T-helper 9 cell (primary cell): Measurements from ENCODE around the gene SEMA4G.
"Not testable (repeated sequence)": the region's sequence is repeated elsewhere in the genome, so short reads cannot be mapped to it uniquely, and the experiment has no call there.

Experiments used
- DNase-seq: peaks from one replicate; pipeline ENCODE4 v3.0.0-alpha.2; 2020

Gene SEMA4G

DNA sequence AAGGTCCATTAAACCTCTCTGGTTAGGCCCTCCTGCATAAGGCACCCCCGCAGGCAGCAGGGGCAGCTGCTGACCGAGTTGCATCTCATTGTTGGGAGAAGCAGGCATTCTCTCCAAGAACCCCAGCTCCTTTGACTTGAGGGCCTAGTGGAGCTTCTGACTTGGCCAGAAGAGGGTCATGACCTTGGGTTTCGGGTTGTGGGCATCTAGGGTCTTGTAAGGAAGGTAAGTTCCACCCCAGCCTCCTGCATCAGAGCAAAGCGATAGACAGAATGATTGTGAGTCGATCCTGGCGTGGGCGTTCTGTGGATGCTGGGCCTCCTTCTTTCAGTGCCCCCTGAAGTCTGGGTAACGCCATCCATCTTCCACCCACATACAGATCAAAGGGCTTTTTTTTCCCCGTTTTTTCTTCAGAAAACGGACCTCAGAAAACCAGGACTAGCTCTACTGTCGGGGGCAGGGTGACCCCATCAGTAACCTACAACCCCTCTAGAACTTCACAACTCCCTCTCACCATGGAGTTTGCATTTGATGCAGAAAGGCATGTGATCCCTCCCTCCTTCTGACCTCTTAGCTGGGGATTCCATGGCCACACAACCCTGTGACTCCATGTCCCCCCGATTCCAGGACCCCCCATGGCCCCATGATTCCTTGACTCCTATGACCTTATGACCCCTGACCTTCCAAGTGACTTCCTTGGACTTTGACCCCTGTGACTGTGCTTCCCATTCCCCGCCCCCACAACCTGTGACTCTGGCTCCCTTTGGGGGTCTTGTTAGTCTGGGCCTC is 3.0 kb downstream of the SEMA4G start:
- no peak for DNase-seq

DNA sequence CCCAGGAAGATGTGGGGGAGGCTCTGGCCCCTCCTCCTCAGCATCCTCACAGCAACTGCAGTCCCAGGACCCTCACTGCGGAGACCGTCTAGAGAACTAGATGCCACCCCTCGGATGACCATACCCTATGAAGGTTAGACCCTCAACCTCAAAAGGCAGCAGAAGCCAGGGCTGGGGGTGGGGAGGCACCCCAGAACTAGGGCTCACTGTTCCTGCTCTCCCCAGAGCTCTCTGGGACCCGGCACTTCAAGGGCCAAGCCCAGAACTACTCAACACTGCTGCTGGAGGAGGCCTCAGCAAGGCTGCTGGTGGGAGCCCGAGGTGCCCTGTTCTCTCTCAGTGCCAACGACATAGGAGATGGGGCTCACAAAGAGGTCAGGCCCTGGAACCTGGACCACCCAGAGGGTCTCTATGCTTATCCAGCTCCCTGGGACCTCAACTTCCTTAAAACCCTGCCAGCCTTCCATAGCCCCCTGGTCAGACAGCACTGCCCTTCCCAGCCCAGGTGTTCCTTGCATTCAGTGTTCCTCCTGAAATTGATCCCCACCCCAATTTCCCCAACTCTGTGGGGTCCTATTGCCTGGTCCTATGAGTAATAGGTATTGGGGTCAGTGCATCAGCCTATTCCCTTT is 3.7 kb downstream of the SEMA4G start:
- DNase-seq: no peak

DNA sequence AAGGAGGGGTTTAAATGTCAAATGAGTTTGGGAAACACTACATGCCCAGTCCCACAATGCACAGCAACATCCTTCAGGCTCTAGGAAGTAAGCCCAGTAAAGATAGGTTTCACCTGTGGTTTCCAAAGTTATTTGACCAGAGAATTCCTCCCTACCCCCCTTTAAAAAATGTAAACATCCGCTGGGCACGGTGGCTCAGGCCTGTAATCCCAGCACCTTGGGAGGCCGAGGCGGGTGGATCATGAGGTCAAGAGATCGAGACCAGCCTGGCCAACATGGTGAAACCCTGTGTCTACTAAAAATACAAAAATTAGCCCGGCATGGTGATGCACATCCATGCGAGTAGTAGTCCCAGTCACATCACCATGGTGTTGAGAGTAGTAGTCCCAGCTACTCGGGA is 6.1 kb downstream of the SEMA4G start:
- not testable (repeated sequence) for DNase-seq

DNA sequence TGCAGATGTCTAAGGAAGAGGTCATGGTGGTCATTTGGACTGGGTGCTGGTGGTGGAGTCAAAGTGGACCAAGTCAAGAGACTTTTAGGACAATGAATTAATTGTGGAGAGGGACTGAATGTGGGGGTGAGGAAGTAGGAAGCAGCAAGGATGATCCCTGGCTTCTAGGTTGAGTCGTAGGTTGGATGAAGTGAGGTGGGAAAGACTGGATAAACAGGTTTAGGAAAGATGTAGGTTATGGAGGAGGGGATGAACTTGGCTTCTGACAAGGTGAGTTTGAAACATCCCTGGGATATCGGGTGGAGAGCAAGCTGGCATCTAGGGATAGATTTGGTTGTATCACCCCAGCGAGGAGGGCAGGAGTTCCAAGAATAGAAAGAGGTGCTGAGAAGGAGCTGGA is 7.6 kb downstream of the SEMA4G start:
- no peak for DNase-seq

DNA sequence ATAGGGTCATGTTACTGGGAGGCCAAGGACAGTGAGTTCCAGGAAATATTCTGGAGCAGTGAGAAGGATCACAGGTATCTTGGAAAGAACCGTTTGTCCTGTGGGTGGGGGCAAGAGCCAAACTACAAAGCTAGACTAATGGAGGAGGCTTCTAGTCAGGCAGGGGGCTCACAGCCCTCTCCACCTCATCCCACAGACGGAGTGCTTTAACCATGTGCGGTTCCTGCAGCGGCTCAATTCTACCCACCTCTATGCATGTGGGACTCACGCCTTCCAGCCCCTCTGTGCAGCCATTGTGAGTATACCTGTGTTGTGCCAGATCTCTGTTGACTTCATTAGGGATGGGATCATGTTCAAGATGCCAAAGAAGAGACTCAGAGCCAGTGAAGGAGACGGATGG is 8.1 kb downstream of the SEMA4G start:
- no peak for DNase-seq

DNA sequence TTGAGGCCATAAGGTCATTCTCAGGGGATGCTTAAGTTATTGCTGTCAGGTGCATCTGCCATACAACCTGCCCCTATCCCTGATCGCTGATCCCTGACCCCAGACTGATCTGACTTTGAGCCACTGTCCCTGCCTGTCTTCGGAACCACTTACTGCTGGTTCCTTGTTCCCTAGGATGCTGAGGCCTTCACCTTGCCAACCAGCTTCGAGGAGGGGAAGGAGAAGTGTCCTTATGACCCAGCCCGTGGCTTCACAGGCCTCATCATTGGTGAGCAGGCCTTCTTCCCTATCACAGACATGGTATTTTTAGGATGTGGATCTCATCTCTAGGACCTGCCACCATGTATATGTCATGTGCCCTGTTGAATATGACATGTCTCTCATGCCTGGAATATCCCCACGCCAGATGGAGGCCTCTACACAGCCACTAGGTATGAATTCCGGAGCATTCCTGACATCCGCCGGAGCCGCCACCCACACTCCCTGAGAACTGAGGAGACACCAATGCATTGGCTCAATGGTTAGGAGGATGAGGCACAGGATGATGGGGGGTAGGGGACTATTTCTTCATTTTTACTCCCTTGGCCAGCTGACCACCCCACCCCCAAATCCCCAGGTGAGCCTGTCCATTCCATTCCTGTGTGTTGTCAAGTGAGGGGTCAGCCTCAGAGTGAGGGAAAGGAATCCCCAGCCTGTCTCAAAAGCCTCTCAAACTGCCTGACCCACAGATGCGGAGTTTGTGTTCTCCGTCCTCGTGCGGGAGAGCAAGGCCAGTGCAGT is 9.0 kb downstream of the SEMA4G start:
- DNase-seq: no peak

DNA sequence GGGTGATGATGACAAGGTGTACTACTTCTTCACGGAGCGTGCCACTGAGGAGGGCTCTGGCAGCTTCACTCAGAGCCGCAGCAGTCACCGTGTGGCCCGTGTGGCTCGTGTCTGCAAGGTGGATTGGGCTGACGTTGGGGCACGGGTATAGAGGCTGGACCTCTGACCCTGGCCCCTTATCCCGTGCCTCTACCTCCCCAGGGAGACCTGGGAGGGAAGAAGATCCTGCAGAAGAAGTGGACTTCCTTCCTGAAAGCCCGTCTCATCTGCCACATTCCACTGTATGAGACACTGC is 9.5 kb downstream of the SEMA4G start:
- DNase-seq: no peak

DNA sequence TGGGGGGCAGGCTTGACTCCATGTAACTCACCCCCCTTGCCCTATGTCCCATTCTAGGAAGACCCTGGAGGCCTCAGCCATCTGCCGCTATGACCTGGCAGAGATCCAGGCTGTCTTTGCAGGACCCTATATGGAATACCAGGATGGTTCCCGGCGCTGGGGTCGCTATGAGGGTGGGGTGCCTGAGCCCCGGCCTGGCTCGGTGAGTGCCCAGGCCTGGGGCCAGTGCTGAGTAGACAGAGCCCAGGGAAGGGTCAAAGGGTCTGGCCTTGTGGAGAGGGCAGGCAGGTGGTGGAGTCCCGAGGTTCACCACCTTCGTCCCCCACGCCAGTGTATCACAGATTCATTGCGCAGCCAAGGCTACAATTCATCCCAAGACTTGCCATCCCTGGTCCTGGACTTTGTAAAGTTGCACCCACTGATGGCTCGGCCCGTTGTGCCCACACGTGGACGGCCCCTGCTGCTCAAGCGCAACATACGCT is 10.5 kb downstream of the SEMA4G start:
- no peak for DNase-seq

DNA sequence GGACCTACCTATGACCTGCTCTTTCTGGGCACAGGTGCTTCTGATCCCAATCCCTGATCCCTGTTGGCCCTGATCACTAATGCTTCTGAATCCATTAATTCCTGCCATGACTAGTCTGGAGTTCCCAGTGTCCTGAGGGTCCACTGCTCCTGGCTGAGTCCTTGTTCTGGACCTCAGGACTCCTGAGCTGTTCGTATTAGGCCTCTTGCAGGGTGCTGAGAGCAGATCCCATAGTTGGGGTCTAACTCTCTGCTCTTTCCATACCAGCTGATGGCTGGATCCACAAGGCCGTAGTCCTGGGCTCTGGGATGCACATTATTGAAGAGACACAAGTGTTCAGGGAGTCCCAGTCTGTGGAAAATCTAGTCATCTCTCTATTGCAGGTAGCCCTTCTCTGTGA is 11.0 kb downstream of the SEMA4G start:
- DNase-seq: no peak

DNA sequence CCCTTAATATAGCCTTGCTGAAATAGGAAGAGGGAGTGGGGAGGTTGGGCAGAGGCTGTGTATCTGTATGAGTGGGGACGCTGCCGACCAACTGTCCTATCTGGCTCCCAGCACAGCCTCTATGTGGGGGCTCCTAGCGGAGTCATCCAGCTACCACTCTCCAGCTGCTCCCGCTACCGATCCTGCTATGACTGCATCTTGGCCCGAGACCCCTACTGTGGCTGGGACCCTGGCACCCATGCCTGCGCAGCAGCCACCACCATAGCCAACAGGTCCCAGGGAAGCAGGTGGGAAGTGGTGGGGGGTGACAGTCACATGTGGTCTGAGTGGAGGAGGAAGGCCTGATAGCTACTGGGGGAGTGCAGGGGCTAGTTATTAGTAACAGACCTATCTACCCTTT is 11.4 kb downstream of the SEMA4G start:
- DNase-seq: no peak

DNA sequence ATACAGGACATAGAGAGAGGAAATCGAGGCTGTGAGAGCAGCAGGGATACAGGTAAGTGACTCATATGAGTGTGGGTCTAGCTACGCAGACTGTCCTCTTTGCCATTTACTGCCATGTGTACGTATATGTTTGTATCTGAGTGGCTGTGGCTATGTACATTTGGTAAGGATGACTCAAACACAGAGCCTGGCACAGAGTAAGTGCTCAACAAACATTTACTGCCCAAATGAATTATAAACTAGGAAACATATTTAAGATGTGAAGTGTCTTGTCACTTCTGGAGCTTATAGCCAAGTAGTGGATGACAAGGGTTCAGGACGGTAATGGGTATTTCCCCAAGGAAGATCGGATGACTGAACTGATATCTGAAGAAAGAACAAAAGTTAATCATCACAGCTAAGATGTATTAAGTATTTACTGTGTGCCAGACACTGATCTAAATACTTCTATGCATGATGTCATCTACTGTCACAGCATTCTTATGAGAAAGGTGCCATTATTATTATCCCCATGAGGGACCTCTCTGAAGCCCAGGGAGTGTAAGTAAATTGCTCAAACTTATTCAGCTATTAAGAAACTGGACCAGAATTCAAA is 12.0 kb downstream of the SEMA4G start:
- no peak for DNase-seq

DNA sequence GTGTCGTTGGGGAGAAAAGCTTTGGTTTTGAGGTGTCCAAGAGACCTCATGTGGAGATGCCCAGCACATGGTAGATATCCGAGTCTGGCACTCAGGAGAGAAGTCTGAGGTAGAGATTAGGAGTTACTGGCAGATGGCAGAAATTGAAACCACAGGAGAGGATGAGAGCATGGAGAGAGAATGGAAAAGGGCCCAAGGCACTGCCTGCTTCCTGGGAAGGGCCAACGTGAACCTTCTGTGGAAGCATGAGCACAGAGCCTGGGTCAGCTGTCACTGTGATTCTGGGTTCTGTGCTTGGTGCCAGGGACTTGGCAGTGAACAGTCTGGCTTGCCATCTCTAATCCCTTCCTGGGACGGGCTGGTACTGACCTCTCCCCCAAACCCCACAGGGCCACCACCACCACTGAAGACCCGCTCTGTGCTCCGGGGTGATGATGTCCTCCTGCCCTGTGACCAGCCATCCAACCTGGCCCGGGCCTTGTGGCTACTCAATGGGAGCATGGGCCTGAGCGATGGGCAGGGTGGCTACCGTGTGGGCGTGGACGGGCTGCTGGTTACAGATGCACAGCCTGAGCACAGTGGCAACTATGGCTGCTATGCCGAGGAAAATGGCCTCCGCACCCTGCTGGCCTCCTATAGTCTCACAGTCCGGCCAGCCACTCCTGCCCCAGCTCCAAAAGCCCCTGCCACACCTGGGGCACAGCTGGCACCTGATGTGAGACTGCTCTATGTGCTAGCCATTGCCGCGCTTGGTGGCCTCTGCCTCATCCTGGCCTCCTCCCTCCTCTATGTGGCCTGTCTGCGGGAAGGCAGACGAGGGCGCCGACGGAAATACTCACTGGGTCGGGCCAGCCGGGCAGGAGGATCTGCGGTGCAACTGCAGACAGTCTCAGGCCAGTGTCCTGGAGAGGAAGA is 13.9 kb downstream of the SEMA4G start:
- DNase-seq: no peak

DNA sequence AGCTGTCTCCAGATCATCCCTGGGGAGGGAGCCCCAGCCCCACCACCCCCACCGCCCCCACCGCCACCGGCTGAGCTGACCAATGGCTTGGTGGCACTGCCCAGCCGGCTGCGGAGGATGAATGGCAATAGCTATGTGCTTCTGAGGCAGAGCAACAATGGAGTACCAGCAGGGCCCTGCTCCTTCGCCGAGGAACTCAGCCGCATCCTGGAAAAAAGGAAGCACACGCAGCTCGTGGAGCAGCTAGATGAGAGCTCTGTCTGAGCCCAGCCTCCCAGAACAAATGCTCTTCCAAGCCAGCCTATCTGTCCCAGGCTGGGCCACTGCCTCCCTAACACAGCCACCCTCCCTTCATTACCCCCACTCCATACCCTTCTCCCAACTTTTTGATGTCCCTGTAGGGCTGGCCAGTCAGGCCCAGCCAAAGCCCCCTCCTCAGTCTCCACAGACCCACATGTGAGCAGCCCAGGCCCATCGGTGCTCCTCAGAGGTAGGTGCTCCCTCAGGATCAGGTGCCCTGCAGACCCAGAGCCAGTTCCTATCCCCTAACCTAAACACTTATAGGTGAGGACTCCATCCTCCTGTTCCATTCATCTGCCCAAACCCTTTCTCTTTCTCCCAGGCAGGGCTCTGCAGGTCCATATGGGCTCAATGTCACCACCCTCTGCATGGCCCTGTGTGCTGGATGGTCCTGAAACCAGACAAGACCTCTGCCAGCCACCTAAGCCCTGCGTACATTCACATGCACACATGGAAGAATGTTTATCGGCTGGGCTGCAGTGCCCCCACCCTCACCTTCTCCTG is 14.8 kb downstream of the SEMA4G start:
- DNase-seq: no peak

DNA sequence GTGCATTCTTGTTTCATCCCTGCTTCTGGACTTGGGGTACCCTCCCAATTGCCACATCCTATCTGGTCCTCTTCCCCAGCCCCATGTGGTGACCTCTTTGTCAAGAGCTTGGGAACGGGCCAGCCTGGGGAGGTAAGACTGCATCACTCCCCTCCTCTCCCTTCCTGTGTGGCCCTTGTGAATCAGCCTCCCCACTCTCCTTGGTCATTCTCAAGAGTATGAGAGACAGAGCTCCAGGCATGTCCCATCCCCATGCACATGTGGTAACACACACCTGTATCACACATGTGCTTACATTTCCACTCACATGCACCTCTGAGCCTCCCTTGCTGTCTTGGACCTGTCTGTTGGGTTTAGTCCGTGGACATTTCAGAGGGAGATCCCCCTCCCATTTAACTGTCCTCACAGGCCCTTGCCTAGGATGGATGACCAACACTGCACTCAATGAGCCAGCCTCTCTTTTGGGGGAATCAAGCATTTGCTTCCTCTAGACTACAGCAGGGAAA is 15.4 kb downstream of the SEMA4G start:
- no peak for DNase-seq

DNA sequence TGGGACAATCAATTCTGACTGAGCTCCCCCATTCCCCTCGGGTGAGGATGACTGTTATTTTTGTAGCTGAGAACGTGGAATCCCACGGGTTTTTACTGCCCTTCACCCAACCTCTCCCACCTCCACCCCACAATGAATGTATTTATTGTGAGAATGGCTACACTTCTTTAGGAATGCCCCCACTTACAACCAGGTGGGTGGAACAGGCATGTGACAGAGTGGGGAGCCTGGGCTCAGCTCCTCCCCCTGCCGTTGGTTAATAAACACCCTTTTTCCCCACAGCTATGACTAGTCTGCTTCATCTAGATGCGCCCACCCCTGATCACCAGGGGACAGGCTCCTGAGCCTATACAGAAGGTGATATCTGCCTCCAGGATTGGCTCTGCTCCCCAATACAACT is 16.0 kb downstream of the SEMA4G start:
- DNase-seq: no peak

DNA sequence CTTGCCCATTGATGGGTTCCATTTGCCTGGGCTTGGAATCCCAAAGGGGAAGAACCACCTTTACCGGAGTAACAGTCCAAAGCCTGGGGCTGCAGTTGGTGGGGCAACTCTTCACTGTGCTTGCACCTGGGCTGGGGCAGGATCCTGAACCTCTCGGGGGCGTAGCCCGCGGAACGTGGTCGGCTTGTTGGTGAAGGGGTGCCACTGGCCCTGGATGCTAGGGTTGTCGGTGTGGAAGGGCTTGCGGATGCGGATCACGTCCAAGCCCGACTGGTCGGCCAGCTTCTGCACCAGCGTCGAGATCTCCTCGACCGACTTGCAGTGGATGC is 17.3 kb downstream of the SEMA4G start:
- no peak for DNase-seq

DNA sequence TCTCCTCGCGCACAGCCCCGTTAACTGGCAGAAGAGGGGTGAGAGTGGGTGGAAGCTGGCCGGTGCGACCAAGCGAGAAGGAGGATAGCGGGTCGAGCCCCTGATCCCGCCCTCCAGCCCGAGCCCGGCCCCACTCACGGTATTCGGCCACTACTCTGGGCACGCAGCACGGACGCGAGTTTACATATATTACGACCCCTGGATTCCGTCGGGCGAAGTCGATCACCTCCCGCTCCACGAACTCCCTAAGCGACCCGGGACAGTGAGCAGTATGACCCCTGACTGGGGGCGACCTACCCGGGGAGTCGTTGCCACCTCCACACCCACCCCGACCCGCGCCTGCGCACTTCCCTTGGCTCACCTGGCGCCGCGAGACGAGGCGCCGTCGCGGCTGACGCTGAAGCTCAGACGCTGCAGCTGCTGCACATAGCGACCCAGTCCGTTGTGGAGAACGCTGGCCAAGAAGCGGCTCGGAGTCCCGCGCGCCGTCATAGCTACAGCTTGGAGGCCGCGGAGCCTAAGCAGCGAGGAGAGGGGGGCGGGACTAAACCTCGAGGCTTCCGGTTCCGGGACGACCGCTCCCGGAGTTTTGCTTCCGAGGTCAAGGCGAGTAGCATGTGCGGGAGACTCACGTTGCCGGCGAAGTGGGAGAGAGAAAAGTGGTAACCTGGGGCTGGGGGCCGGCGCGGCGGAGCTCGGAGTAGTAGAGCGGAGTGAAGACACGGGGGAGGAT is 17.8 kb downstream of the SEMA4G start, which contains the start of the genes MRPL43 and TWNK:
Gene MRPL43 (minus strand): TSS at position 546 of the 733 bp plus-strand sequence. CDS start 54 bp downstream, at position 492.
Gene TWNK (plus strand): TSS at position 592 of the 733 bp plus-strand sequence. CDS start 668 bp downstream, outside the sequence.
- peak; percentile 81 for DNase-seq

DNA sequence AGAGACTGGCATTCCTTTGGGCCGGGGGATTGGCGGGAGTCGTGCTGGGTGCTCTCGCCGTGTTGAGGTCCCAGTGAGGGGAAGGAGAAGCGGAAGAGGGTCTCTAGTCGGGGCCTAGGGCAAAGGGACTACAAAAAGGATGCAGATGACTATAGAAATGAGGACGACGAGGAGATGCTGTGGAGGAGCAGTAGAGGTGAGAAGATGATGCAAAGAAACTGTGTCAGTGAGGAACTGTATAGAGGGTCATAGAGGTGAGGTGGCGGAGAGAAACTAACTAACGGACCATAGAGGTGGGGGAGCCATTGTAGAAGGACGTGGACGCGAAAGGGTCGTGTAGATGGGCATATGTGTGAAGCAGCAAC is 18.4 kb downstream of the SEMA4G start:
- no peak for DNase-seq

DNA sequence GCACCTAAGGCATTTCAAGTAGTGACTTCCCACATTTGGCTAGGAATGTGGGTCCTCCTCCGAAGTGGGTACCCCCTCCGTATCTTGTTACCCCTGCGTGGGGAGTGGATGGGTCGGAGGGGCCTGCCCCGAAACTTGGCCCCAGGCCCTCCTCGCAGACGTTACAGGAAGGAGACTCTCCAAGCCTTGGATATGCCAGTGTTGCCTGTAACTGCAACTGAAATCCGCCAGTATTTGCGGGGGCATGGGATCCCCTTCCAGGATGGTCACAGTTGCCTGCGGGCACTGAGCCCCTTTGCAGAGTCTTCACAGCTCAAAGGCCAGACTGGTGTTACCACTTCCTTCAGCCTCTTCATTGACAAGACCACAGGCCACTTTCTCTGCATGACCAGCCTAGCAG is 18.9 kb downstream of the SEMA4G start:
- no peak for DNase-seq

DNA sequence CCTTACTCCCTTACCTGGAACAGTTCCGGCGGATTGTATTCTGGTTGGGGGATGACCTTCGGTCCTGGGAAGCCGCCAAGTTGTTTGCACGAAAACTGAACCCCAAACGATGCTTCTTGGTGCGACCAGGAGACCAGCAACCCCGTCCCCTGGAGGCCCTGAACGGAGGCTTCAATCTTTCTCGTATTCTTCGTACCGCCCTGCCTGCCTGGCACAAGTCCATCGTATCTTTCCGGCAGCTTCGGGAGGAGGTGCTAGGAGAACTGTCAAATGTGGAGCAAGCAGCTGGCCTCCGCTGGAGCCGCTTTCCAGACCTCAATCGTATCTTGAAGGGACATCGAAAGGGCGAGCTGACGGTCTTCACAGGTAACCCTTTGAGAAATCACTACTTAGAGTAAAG is 19.8 kb downstream of the SEMA4G start:
- no peak for DNase-seq
